SU-DHL-6 (cell line): ENCODE measurements around the gene MUC5AC.
A peak's percentile ranks its signal among the peaks of the same experiment; 100 is the strongest.

ENCODE experiments used
- EZH2phosphoT487 ChIP-seq: fragments of 200-600 bp; sonication (generic), shearing (Covaris generic); conservative IDR thresholded peaks from 2 replicates; pipeline ENCODE4 v1.6.1; 2018; ENCODE audit warnings: mild to moderate bottlenecking, antibody characterized with exemption, low read length, moderate library complexity, mixed read lengths
- TF ChIP-seq, protein P1 (sequence below): fragments of 200-600 bp; sonication (generic); IDR thresholded peaks from one replicate; pipeline ENCODE4 v1.5.1; 2017; ENCODE audit warnings: antibody characterized with exemption, mild to moderate bottlenecking, low read length, moderate library complexity; ENCODE audit not compliant: insufficient read depth, poor library complexity, severe bottlenecking

DNA sequence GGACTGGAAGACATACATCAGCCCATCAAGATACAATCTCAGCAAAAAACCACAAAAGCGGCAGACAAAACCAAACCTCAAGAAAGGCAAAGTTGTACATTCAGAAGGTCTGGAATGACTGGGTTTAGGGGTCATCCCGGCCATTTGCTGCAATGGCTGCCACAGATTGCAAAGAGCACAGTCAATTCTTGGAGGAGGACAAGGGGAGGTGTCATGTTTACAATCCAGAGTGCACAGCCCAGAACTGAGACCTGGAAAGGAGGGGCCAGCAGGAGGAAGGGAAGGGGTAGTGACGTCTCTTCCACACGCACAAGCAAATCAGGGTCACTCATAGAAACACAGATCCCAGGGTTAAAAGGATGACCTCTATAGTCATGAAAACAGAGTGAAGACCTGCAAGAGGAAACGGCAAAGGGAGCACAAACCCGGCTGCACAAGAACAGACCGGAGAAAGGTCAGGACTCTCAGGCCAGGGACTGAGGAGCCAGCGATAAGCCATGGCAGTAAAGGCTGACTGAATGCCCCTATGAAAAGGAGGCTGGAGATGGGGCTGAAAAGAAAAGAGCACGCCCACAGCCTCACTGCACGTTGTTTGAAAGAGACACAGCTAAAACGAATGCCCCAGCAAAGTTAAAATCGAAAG lies 18.2 kb upstream of the MUC5AC start:
- TF ChIP-seq, protein P1, sequence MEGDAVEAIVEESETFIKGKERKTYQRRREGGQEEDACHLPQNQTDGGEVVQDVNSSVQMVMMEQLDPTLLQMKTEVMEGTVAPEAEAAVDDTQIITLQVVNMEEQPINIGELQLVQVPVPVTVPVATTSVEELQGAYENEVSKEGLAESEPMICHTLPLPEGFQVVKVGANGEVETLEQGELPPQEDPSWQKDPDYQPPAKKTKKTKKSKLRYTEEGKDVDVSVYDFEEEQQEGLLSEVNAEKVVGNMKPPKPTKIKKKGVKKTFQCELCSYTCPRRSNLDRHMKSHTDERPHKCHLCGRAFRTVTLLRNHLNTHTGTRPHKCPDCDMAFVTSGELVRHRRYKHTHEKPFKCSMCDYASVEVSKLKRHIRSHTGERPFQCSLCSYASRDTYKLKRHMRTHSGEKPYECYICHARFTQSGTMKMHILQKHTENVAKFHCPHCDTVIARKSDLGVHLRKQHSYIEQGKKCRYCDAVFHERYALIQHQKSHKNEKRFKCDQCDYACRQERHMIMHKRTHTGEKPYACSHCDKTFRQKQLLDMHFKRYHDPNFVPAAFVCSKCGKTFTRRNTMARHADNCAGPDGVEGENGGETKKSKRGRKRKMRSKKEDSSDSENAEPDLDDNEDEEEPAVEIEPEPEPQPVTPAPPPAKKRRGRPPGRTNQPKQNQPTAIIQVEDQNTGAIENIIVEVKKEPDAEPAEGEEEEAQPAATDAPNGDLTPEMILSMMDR, result no peak
- 0 out of 2 replicates have a peak, but pooled peaks have one; percentile 51 for TF ChIP-seq EZH2phosphoT487
